HG03045 (cell line): Measurements from ENCODE around the gene STOM.

Source experiments
- ATAC-seq: cut with Tn5 transposase; IDR thresholded peaks from one replicate; pipeline ENCODE4 v1.9.1; 2021; ENCODE audit warnings: mild to moderate bottlenecking, moderate library complexity; ENCODE audit not compliant: unreplicated experiment

STOM gene

DNA sequence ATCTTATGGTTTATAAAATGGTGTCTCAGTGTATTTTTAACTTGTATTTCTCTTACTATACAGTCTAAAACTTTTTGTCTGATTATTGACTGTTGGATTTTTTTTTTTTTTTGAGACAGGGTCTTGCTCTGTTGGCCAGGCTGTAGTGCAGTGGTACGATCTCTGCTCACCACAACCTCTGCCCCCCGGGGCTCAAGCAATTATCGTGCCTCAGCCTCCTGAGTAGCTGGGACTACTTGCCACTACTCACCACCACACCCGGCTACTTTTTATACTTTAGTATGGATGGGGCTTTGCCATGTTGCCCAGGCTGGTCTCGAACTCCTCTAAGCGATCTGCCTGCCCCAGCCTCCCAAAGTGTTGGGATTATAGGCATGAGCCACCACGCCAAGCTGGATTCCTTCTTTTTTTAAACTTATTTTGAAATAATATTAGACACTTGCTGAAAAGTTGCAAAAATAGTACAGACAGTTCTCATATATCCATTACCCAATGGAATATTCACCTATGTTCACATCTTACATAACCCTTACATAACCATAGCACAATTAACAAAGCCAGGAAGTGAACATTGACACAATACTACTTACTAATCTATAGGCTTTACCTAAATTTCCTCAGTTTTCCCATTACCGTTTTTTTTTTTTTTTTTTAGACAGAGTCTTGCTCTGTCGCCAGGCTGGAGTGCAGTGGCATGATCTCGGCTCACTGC lies 47.2 kb downstream of the STOM start:
- ATAC-seq: no peak

- ATAC-seq: no peak
Observed at GRCh38 chr9:121322037-121322736, 47.9 kb downstream of the STOM start.

DNA sequence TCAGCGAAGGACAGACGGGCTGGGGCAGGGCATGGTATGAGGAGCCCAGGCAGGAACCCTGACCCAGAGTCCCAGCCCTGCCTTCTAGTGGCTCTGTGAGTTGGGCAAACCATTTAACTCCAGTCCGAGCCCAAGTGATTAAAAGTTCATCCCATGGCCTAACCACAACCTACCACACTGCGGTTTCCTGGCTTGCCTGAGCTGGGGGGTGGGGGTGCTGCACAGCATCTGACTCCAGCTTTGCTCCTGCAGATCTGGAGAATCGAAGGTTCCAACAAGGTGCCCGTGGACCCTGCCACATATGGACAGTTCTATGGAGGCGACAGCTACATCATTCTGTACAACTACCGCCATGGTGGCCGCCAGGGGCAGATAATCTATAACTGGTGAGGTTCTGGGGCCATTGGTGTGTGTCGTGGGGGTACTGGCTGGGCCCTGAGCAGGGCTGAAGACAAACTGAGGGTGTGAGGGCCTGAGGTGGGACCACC lies 49.0 kb downstream of the STOM start:
- no peak for ATAC-seq

- ATAC-seq: no peak
Observed at GRCh38 chr9:121319383-121319780, 50.7 kb downstream of the STOM start.

DNA sequence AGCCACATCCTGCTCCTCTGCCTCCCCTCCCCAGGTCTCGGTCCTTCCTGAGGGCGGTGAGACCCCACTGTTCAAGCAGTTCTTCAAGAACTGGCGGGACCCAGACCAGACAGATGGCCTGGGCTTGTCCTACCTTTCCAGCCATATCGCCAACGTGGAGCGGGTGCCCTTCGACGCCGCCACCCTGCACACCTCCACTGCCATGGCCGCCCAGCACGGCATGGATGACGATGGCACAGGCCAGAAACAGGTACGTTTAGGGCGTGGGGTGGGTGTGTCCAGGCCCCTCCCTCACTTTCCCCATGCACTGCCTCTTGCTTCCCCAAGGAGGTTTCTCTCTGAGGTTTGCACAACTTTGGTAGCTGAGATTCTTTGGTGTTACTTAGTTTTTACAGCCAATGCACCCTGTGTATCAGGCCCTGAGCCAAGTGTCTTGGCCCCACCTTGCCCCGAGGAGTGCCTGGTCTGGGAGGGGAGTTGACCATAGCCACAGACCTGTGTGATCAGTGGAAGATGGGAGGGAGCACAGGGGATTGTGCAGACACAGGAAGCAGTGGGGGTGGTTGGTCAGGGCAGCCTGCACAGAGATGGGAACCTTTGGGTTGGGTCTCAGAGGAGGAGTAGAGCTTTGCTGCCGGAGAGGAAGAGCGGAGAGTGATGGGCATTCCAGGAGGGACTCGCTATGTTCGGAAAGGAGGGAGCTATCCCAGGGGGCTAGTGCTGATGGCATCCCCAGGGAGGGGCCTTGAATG lies 51.2 kb downstream of the STOM start:
- ATAC-seq: no peak

- ATAC-seq: no peak
Observed at GRCh38 chr9:121317737-121318630, 52.1 kb downstream of the STOM start.

- ATAC-seq: no peak
Observed at GRCh38 chr9:121316852-121317373, 53.1 kb downstream of the STOM start.

DNA sequence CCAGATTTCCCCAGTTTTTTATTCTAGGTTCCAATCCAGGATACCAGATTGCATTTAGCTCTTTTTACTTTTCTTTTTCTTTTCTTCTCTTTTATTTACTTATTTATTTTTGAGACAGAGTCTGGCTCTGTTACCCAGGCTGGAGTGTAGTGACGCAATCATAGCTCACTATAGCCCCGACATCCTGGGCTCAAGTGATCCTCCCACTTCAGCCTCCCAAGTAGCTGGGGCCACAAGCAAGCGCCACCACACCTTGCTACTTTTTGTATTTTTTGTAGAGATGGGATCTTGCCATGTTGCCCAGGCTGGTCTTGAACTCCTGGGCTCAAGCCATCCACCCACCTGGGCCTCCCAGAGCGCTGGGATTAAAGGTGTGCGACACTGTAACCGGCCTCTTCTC lies 53.7 kb downstream of the STOM start:
- no peak for ATAC-seq

DNA sequence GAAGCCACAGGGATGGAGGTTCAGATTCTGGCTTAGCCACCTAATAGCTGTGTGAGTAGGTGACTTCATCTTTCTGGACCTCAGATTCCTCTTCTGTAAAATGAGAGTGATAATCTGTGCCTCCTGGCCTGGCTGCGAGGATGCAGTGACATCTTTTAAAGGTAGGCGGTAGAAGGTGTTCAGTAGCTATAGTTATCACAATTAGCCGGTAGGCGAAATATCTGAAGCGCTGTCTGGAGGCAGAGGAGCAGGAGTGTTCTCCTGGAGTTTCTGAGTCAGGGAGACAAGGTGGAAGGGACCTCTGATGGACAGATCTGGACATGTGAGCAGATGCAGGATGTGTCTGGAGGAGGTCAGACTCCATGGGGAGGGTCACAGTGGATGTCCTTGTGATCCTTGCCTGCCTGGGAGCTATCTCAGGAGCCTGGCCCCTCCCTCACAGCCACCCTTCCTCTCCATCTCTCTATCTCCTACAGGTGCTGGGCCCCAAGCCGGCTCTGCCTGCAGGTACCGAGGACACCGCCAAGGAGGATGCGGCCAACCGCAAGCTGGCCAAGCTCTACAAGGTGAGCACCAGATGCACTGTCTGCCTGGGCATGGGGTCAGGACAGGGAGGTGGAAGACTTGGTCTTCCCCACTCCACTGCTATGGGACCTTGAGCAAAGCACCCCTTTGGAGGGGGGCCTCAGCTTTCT lies 56.4 kb downstream of the STOM start:
- no peak for ATAC-seq

GRCh38 chr9:121312169-121312568 lies 57.9 kb downstream of the STOM start:
- ATAC-seq: no peak

DNA sequence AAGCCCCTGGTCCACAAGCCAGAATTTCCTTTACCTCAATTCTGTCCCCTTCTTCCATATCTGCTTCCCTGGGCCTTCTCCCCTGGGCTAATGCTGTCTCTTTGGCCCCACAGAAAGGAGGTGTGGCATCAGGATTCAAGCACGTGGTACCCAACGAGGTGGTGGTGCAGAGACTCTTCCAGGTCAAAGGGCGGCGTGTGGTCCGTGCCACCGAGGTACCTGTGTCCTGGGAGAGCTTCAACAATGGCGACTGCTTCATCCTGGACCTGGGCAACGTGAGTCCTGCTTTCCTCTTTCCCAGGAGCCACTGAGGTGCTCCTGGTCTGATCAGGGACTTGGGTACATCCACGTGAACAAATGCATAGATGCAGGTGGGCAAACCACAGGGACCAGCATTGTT lies 59.5 kb downstream of the STOM start:
- ATAC-seq: no peak

DNA sequence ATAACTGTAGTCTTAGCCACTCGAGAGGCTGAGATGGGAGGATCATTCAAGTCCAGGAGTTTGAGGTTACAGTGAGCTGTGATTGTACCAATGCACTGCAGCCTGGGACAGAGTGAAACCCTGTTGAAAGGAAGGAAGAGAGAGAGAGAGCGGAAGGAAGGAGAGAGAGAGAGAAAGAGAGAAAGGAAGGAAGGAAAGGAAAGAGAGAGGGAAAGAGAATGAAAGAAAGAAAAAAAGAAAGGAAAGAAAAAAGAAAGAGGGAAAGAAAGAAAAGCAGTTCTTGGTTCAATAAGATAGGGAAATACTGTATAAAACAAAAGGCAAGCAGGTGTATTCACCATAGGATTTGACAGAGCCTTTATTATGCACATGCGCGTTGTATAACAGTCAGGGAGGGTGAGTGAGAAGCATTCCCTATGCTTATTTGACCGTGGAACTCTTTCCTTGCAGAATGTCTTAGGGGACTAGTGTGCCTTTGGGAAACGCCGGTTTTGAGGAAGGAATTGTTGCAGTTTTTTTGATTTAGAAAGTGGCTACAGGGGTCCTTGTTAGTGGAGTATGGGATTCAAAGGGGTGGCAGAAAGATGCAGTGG lies 60.1 kb downstream of the STOM start:
- ATAC-seq: no peak

DNA sequence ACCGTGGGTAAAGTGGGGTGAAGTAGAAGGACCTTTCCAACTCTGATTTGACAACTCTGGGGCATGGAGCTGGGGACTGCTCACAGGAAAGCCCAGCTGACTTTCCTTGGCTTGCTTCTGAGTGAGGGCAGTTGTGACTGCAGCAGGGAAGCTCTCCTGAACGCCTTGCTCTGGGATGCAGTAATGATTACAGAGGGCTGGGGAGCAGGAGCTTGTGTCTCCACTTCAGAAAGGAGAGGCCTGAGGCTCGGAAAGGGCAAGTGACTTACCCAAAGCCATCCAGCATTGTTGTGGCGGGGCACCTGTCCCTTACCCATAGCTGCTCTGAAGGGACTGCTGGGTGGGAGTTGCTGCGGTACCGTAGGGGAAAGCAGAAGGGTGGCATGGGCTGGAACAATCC lies 60.9 kb downstream of the STOM start:
- ATAC-seq: no peak

DNA sequence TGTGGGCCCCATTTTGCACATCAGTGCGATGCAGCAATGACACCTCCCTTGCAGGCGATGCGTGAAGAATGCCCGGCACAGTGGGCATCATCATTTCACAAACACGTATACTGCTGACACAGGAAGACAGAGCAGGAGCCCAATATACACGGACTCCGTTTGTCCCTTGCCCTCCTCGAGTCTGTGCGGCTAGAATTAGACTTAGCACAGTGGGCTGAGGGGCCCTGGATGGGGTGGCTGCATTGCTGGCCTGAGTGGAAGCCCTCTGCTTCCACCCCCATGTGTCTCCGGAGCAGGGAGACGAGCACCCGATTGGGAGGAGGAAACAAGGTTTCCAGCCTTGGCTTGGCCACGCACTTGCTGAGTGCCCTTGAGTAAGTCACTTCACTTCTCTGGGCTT lies 61.3 kb downstream of the STOM start:
- no peak for ATAC-seq

DNA sequence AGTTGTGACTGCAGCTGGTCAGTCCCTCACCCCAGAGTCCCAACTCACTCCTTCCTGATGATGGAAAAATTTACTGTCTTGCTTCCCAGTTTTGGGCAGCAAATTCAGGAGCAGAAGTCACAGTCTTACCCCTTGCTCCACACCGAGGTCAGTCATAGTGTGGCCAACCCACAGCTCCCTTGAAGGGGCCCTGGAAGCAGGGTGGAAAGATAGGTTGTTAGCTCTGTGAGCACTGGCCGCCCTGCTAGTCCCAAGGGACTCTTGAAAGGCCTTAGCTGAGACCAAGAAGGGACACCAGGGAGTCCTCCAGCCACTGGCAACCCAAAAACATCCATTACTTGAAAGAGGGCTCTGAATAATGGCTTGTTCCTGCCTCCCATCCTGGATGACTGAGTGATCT lies 62.1 kb downstream of the STOM start:
- ATAC-seq: no peak

GRCh38 chr9:121305269-121305994 lies 64.6 kb downstream of the STOM start:
- no peak for ATAC-seq

DNA sequence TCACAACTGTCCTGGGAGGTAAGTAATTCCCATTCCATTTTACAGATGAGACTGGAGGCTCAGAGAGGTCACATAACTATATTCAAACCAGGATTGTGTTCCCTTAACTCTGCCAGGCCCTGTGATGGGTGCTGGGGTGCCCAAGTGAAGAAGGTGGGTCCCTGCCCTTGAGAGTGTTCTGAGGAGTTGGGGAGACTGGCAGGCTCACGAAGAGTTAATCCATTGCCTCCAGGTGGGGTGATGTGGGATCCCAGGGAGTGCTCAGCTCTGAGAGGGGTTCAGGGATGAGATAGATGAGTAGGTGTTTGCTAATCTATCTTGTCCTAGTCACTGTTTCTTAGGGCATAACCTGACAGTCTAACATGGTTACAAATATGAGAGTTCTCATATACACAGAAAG lies 65.3 kb downstream of the STOM start:
- no peak for ATAC-seq

- ATAC-seq: no peak
Observed at GRCh38 chr9:121303456-121304451, 66.3 kb downstream of the STOM start.
